GM21360 (cell line): ENCODE data around the gene TMEM63C.

ENCODE experiments used
- ATAC-seq: cut with Tn5 transposase; IDR thresholded peaks from one replicate; pipeline ENCODE4 v1.9.1; 2021; ENCODE audit warnings: mild to moderate bottlenecking, moderate library complexity; ENCODE audit not compliant: unreplicated experiment

Gene TMEM63C, protein sequence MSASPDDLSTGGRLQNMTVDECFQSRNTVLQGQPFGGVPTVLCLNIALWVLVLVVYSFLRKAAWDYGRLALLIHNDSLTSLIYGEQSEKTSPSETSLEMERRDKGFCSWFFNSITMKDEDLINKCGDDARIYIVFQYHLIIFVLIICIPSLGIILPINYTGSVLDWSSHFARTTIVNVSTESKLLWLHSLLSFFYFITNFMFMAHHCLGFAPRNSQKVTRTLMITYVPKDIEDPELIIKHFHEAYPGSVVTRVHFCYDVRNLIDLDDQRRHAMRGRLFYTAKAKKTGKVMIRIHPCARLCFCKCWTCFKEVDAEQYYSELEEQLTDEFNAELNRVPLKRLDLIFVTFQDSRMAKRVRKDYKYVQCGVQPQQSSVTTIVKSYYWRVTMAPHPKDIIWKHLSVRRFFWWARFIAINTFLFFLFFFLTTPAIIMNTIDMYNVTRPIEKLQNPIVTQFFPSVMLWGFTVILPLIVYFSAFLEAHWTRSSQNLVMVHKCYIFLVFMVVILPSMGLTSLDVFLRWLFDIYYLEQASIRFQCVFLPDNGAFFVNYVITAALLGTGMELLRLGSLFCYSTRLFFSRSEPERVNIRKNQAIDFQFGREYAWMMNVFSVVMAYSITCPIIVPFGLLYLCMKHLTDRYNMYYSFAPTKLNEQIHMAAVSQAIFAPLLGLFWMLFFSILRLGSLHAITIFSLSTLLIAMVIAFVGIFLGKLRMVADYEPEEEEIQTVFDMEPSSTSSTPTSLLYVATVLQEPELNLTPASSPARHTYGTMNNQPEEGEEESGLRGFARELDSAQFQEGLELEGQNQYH

DNA sequence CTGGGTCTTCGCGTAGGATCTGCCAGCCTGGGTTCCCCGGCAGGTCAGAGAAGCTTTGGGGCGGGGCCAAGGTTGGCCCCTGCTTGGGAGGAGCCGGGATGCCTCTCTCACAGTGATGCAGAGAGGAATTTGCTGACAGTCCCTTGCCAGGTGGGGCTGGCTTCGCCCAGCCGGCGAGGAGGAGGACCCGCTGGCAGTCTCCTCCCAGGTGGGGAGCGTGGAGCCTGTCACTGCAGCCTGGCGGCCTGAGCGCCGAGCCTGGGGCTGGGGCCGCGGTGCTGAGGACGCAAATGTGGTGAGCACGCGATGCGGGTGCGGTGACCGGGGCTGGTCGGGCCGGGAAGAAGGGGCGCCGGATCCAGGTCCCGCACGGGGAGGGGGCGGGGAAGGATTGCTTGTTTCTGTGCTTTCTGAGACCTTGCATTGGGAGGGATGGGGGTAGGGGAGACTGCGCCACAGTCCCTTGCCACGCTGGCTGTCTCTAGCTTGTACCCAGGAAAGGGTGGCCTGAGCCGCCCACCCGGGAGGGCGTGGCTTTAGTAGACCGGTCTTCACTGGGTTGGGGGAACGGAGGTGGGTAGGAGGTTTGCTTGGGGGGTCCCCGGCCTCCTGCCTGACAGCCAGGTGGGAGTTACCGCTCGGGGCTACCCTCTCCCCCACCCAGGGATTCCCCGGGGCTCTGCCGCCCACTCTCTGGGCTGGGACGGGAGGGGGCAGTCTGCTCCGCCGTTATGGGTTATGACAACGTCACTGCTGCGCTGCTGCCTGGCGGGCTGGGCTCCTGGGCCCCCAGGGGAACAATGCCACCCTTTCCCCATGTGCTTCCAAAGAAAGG is at the start of gene TMEM63C:
TMEM63C (plus strand) TSS at position 196 of the 835 bp plus-strand sequence. CDS start 37,016 bp downstream, outside the sequence.
- peak; percentile 72 for ATAC-seq

DNA sequence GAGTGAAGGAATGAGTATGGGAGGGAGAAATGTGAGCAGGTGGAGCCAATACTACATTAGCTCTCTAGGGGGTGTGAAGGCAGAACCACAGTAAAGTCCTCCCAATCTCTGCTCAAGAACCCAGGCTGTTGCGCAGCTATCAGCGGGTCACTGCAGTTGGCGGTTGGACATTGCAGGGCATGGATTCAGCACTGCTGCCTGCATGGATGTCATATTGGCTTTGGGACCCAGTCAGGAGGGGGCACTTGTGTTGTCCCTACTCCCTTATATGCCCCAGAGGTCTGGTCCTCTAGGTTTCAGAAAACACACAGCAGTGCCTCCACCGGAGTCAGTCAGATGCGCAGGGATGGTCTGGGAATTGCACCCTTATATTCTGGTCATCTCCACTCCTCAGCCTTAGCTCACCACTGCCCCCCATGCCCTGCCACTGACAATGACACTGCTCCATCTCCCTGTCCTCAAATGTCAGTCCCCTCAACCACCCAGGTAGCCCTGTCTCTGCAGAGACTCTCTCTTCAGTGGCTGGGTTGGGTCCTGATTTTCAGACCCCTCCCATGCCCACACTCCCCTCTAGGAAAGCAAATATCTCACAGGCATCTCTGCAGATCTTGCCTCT is 49.6 kb upstream of the TMEM63C start:
- ATAC-seq: no peak

DNA sequence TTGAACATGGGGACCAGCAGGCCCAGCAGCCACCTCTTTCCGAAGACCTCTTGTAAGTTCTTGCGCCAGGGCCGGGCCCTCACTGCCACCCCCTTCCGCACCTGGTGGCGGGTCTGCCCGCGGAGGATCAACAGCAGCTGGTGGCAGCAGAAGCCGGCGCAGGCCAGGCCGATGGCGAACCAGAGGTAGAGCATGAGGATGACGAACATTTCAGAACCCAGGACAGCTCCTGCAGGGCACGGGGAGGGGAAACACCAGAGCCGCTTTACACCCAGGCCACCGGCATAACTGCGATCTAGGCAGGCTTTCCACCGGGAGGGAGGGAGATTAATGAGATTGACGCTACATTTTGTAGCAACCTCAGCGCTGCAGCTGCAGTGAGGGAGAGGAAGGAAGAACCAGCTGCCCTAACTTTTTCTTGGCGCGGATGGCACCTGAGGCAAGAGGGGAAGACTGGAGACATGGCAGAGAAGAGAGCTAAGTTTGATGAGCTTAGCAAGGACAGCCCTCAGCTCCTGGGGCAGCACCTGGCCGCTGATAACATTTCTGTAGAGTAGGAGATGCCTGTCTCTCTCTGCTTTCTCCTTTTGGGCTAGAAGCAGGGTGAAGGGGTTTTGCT is 47.8 kb upstream of the TMEM63C start:
- ATAC-seq: no peak

DNA sequence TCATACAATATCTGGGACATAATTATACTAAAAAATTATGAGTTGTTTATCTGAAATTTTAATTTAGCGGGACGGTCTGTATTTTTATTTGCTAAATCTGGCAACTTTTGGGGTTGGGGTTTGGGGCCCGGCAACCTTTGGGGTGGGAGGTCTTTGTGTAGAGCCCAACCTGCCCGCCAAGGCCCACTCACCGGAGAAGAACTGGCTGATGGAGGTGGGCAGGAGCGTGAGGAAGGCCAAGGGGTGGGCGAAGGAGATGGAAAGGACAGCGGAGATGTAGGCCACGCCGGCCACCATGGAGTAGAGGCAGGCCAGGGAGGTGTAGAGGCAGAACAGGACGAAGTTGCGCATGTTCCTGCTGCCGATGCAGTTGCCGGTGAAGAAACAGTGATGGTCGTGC is 42.6 kb upstream of the TMEM63C start:
- ATAC-seq: no peak

DNA sequence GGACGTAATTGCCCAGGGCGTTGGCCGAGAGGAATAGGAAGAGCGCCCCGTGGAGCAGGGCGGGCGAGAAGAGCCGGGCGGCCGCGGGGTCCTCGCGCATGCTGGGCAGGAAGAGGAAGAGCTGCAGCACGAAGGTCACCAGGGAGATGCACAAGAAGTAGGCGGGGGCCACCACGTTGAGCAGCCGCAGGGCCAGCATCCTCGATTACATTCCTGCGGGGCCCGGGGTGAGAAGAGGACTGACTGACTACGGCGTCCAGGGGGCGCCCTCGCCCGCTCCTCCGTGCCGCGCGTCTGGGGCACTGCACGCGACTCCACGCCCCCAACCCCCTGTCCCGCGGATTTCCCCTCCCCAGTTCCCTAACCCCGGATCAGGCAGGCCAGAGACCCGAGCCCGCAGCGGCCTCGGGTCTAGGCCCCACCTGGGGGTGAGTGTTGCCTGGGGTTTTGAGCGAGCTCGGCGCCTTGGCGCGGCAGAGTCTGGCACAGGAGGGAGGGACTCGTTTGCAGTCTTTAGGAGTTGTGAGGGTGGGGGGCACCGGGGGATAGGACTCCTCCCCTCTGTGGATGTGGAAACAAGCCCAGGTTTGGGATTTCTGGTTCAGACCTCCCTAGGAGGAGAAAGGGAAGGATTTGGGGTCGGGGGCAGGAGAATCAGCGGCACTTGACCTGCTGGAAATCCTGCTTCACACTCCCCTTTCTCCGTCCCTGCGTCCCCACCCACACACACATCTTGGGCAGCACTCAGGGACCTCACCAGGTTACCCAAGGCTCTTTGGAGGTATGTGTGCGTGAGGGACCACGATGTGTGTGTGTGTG is 41.8 kb upstream of the TMEM63C start:
- ATAC-seq: peak; percentile 45

DNA sequence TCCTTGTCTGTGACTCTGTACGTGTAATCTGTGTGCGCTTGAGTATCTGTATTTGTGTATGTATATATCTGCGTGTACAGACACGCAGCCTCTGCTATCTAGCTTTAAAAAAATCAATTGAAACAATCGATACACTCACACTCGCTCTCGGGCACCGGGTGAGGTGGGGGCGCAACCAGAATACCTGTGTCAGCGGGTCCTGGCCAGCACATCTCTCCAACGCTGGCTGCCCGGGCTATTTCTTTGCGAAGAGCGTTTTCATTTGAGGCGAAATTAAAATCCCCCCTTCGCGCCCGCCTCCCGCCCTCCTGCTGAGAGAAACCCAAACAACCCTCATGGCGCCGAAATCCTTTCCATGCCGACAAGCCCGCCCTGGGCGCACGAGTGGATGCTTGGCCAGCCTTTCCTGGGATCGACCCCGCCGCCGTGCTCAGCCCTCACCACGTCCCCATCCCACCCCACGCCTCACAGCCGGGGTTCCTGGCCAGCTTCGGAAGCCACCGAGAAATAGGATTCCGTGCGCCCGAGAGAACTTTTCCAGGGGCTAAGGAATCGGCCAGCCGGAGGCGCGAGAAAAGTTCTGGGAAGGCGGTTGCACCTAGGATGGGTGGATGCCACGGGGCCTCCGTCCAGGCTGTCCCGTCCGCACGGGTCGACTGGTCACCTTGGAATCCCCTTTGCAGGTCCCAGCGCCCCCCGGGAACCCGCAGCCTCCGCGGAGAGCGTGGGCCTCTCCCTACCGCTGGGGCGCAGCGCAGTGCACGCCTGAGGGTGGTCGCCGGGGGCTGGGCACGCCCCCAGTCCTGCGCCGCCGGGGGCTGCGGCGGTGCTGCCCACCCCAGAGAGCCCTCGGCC is 41.0 kb upstream of the TMEM63C start:
- no peak for ATAC-seq

DNA sequence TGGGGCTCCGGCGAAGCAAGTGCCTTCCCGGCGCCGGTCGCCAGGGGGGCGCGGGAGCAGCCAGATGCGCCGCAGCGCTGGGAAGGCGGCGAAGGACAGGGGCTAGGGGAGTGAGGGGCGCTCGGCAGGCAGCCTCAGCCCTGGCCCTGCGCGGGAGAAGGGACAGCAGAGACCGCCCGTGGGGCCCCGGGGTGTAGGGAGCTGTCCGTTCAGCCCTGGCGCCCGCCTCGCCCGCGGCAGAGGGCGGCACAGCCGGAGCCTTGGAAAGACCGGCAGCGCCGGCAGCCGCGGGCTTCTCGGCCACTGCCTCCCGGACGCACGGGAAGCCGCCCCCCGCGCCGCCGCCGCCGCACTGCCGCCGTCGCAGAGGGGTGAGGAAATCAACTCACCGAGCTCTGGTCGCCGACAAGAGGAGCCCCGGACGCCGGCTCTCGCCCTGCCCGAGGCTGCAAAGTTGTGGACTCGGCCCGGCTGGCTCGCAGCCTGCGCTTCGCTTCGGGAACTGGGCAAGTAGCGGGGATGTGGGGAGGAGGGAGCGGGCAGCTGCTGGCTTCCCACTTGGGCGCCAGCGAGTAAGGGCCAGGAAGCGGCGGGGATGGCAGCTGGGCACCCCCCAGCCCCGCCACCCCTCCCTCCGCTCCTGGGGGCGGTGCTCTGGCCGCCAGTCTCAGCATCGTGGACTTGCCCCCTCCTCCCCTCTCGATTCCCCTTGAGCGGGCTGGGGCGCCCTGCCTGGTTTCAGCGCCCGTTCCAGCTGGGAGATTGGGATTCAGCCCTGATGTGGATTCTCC is 40.2 kb upstream of the TMEM63C start, which contains the start of gene ZDHHC22:
ZDHHC22 (minus strand) TSS at position 578 of the 791 bp plus-strand sequence. CDS start 2,053 bp downstream, outside the sequence.
- no peak for ATAC-seq

DNA sequence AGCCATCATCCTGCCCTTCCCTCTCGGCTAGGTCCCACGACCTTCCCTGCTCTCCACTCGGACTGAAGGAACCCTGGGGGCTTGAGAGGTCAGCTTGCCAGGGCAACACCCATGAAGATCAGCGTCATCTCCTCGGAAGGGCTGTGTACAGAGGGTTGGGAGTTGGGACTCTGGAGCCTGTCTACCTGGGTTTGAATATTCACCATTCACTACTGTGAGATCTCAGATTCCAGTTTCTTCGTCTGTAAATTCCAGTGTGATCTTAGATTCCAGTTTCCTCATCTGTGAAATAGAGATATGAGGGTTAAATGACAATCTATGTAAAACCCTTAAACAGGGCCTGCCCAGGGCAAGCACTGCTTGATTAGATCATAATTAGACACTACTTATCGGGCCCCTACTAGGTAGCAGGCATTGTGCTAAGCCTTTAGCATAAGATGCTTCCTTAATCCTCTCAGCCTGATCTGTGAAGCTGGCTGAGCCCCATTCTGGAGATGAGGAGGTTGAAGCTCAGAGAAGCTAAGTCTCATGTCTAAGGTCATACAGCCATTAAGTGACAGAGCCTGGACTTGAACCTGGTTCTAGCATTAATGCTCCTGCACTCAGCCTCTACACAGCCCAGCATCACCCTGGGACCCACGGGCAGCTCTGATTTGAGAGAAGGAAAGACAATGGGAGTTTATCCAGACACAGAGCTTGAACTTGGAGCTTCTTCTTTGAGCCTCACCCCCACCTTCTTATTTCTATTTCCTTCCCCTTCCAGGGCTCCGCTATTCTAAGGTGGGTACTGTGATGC is 39.4 kb upstream of the TMEM63C start:
- ATAC-seq: no peak

DNA sequence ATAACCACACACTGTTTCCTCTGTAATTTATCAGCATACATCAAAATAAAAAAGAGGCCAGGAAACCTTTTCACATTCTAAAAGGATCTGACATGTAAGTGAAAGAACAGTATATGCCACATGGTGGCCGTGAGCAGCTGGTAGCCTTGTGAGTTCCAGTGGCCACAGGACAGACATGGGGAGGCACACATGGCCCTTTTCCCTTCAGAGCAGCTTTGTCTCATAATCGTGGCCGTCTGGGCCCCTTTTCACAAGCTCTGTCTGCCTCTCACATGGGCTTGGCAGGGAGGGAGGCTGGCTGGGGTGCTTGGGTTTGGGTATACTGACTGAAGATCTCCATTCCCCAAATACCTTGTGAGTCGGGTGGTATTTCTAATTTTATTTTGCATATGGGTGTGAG is 38.5 kb upstream of the TMEM63C start:
- no peak for ATAC-seq

DNA sequence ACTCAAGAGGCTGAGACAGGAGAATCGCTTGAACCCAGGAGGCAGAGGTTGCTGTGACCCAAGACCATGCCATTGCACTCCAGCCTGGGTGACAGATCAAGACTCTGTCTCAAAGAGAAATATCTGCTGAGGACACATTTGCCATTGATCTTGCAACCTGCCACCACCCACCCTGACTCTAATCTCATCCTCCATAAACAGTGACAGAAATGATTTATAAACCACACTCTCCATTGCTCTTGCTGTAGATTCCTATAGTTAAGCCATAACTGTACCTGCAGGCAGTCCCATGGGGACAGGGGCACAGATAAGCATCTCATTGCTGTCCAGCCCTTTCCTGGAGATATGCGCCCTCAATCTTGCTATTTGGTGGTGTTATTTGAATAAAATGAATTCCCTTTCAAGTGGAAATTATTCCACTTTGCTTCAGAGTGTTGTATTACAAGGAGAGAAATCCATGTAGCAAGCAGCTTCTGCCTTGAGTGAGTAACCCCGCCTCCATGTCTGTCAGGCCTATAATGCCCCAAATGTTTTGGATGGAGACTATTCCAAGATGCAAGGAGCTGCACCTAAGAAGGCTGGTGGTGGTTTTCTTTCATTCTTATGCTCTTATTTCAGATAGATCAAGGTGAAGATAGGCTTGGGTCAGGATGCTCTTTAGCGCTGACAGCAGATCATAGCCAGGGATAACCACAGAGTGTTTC is 37.0 kb upstream of the TMEM63C start:
- no peak for ATAC-seq

DNA sequence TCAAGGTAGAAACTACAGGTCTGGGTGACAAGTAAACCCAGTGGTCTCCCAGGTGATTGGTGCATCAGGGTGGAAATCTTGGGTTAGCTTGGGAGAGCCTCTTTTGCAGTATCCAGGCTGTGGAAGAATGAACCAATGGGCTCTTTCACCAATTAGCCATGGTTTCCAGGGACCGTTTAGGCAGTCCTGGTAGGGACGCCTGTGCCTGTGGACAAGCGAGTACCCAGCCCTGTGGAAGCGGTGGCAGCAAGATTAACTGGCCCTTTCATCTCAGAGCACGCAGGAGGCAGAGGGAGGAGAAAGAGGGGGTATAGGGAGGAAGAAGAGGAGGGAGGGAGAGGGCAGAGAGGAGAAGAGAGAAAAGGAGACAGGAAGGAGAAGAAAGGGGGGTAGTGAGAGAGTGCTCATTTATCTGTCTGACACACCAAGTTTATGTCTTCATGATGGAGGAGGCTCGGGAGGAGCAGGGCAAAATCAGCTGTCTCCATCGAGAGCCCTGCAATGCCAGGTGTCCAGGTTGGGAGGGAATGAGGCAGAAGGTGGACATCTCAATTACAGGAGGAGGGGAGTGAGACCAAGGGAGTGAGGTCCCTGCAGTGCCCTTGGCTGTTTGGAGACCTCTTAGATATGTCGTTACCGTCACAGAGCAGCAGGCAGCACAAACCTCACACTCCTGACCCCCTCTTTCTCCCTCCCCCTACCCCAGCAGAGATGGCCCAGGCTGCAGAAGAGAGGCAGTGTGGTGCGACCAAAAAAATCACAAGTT is 35.4 kb upstream of the TMEM63C start:
- no peak for ATAC-seq

DNA sequence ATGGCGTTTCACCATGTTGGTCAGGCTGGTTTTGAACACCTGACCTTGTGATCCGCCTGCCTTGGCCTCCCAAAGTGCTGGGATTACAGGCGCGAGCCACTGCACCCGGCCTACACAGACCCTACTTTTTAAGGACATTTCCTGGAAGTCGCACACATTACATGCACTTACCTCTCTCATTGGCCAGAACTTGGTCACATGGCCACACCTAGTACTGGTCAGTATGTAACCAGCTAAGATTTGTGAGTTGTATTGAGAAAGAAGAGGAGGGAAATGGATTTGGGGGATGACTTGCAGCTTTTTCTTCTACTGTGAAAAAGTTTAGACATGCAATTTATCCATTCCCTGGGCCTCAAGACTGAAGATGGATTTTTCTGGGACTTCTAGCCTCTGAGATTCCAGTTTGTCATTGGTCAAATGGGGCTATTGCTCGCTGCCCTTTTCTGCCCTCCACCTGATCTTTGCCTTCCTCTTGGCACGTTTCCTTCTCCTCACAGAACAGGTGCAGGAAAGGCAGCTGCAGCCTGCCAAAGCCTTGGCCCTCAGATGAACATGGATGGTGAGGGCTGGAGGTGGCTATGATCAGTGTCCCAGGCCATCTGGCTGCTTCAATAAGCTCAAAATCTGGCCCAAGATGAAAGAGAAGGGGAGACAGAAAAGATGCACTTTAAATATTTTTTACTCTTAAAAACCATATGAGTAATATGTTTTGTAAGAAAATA is 32.9 kb upstream of the TMEM63C start:
- no peak for ATAC-seq

DNA sequence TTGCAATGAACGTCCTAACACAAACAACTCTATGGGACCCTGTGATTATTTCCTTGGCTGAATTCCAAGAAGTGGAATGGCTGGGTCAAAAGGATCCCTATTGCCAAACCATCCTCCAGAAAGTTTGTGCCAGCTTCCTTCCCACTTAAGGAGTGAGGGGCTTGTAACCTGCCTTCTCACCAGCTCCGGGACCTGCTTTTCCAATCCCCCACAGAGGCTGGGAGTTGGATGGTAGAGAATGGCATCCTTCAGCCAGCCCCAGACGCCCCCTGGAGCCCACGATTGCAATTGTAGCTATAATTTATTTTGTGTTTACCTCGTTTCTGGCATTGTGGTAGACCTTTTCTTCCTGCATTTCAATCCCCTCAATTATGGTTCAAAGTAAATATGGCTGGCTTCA is 30.4 kb upstream of the TMEM63C start:
- ATAC-seq: no peak

DNA sequence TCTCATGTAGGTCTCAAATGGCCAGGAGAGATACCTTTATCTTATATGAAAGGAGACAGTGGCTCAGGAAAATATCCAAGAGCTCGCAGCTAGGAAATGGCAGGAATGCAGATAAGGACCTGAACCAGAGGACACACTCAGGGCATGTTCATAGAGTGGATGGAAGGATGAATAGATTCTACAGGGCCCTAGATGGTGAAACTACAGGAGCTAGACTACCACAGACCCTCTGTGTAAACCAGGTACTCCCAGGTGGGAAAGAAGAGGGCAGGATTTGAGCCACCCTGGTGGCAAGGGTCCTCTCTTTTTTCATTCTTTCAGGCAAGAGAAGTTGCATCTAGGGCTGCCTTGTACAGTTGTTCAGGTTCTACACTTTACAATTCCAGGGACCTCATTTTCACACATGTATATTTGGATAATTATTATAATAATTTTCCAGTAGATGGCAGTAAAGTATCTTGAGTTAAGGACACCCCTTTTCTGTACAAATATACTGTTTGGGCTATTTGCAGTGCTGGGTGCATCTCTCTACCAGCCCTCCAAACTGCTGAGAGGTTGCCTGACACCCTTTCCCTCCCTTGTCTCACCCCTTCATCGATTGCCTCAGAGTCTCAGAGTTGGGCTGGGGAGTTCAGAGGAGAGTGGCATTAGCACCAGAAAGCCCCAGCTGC is 29.5 kb upstream of the TMEM63C start:
- no peak for ATAC-seq
